Measurements from ENCODE around the gene KRTAP5-1.
A peak's percentile ranks its signal among the peaks of the same experiment; 100 is the strongest.

The KRTAP5-1 gene

GRCh38 chr11:1574238-1574932 lies 10.7 kb downstream of the KRTAP5-1 start:
- TF ChIP-seq CTCF (IDR thresholded peaks at IDR 0.05; ENCODE audit: low read depth, low read length, missing control alignments): peak; percentile 70
- in situ Hi-C loops (cut with HindIII; ENCODE audit: low sequenced_read_pairs): no loop called here
- no peak for DNase-seq (ENCODE audit: low read depth)
- no peak overlapping the region for H3K4me3 ChIP-seq (ENCODE audit: low read depth, low read length)

- in situ Hi-C loops (cut with HindIII; ENCODE audit: low sequenced_read_pairs): no loop called here
- no peak for TF ChIP-seq CTCF (IDR thresholded peaks at IDR 0.05; ENCODE audit: low read depth, low read length, missing control alignments)
- no peak overlapping the region for H3K4me3 ChIP-seq (ENCODE audit: low read depth, low read length)
- no peak for DNase-seq (ENCODE audit: low read depth)
These were observed 11.2 kb downstream of the KRTAP5-1 start for GRCh38 chr11:1573903-1574237.

- no peak for DNase-seq (ENCODE audit: low read depth)
- no peak for TF ChIP-seq CTCF (IDR thresholded peaks at IDR 0.05; ENCODE audit: low read depth, low read length, missing control alignments)
- no peak overlapping the region for H3K4me3 ChIP-seq (ENCODE audit: low read depth, low read length)
- in situ Hi-C loops (cut with HindIII; ENCODE audit: low sequenced_read_pairs): no loop called here
These were observed 11.8 kb downstream of the KRTAP5-1 start for GRCh38 chr11:1573077-1573902.

- TF ChIP-seq CTCF (IDR thresholded peaks at IDR 0.05; ENCODE audit: low read depth, low read length, missing control alignments): no peak
- DNase-seq (ENCODE audit: low read depth): peak; percentile 44
- in situ Hi-C loops (cut with HindIII; ENCODE audit: low sequenced_read_pairs): no loop called here
- H3K4me3 ChIP-seq (ENCODE audit: low read depth, low read length): peak within 1 kb of the TSS; percentile 43
These were observed 12.6 kb downstream of the KRTAP5-1 start, which contains the start of gene DUSP8 for GRCh38 chr11:1572197-1573076. Gene DUSP8, minus strand, starts transcription at chr11:1572271. Its CDS starts 6,445 bp downstream, at chr11:1565826.

GRCh38 chr11:1571760-1572196 lies 13.3 kb downstream of the KRTAP5-1 start:
- in situ Hi-C loops (cut with HindIII; ENCODE audit: low sequenced_read_pairs): no loop called here
- peak overlapping the region; percentile 43 for H3K4me3 ChIP-seq (ENCODE audit: low read depth, low read length)
- no peak for TF ChIP-seq CTCF (IDR thresholded peaks at IDR 0.05; ENCODE audit: low read depth, low read length, missing control alignments)
- DNase-seq (ENCODE audit: low read depth): no peak
